HG03442 (cell line): Measurements from ENCODE around the gene NUDT4.

Experiments
- ATAC-seq: cut with Tn5 transposase; IDR thresholded peaks from one replicate; pipeline ENCODE4 v1.9.1; 2021; ENCODE audit warnings: mild to moderate bottlenecking, moderate library complexity; ENCODE audit not compliant: unreplicated experiment

Gene NUDT4

GRCh38 chr12:93451423-93452158, 73.9 kb downstream of the NUDT4 start:
- ATAC-seq = no peak

GRCh38 chr12:93453633-93454032, 75.9 kb downstream of the NUDT4 start:
- ATAC-seq = no peak

- ATAC-seq = no peak
Observed at GRCh38 chr12:93456077-93456476, 78.4 kb downstream of the NUDT4 start.
